ENCODE data around the gene S100A1.

GRCh38 chr1:153677718-153678518 is 49.7 kb downstream of the S100A1 start:
- no peak for TF ChIP-seq EP300 (IDR thresholded peaks at IDR 0.05; ENCODE audit: borderline replicate concordance in 1 of 2, control insufficient read depth in 1 of 2, low read depth in 2 of 2, low read length in 2 of 2)
- TF ChIP-seq SIN3A (IDR thresholded peaks at IDR 0.05; ENCODE audit: low read depth, low read length): peak; percentile 40; the same call in 1 of the 2 replicates
- TF ChIP-seq CEBPB (IDR thresholded peaks at IDR 0.05; ENCODE audit: borderline replicate concordance in 1 of 2, low read depth in 2 of 2, low read length in 2 of 2): no peak
- no peak for TF ChIP-seq ASH2L (IDR thresholded peaks at IDR 0.05; ENCODE audit: borderline replicate concordance, low read depth)
- TF ChIP-seq HDAC2 (IDR thresholded peaks at IDR 0.05): no peak
- TF ChIP-seq CREM (IDR thresholded peaks at IDR 0.05; ENCODE audit: low read depth): no peak
- TF ChIP-seq POLR2AphosphoS5 (IDR thresholded peaks at IDR 0.05; ENCODE audit: low read length): no peak
- TF ChIP-seq REST (IDR thresholded peaks at IDR 0.05; ENCODE audit: low read depth, low read length): no peak
- peak; percentile 94 to 95 (median 95) for TF ChIP-seq CTCF (IDR thresholded peaks at IDR 0.05 in 2 of 3, conservative IDR thresholded peaks at IDR 0.05 in 1 of 3; ENCODE audit: control insufficient read depth in 2 of 3, extremely low read depth in 1 of 3, insufficient read depth in 1 of 3, low read depth in 3 of 3, low read length in 3 of 3)
- no peak for TF ChIP-seq ELK1 (IDR thresholded peaks at IDR 0.05; ENCODE audit: low read depth, low read length)
- TF ChIP-seq TAF1 (IDR thresholded peaks at IDR 0.05; ENCODE audit: borderline replicate concordance, low read depth, low read length): no peak
